Activated naive CD8-positive, alpha-beta T cell treated with anti-CD3 and anti-CD28 coated beads, Interleukin-2, amount 50 U/mL, for 16 hours (primary cell): ENCODE data around the gene LCN2.
"Not testable (repeated sequence)": the region's sequence is repeated elsewhere in the genome, so short reads cannot be mapped to it uniquely, and the experiment has no call there.

ENCODE experiments used
- DNase-seq: peaks from one replicate; pipeline ENCODE4 v3.0.0-alpha.2; 2020; ENCODE audit warnings: low read depth, low spot score

LCN2 gene

GRCh38 chr9:128127990-128128835 lies 21.0 kb upstream of the LCN2 start:
- DNase-seq = peak; percentile 55

- DNase-seq = no peak
Observed at GRCh38 chr9:128128836-128129590, 20.2 kb upstream of the LCN2 start.

GRCh38 chr9:128129976-128130590 lies 19.2 kb upstream of the LCN2 start:
- not testable (repeated sequence) for DNase-seq

- DNase-seq = not testable (repeated sequence)
Observed at GRCh38 chr9:128130651-128131050, 18.6 kb upstream of the LCN2 start.

- DNase-seq = not testable (repeated sequence)
Observed at GRCh38 chr9:128131346-128131745, 17.9 kb upstream of the LCN2 start.

GRCh38 chr9:128132139-128132538 lies 17.1 kb upstream of the LCN2 start:
- not testable (repeated sequence) for DNase-seq

- not testable (repeated sequence) for DNase-seq
Observed at GRCh38 chr9:128135561-128135960, 13.7 kb upstream of the LCN2 start.

- no peak for DNase-seq
Observed at GRCh38 chr9:128136816-128137793, 12.1 kb upstream of the LCN2 start.

GRCh38 chr9:128138001-128138400 lies 11.3 kb upstream of the LCN2 start:
- DNase-seq = no peak

GRCh38 chr9:128139621-128140020 lies 9.6 kb upstream of the LCN2 start:
- no peak for DNase-seq

- no peak for DNase-seq
Observed at GRCh38 chr9:128141604-128142003, 7.6 kb upstream of the LCN2 start.

GRCh38 chr9:128142061-128142460 lies 7.2 kb upstream of the LCN2 start:
- no peak for DNase-seq

- DNase-seq = no peak
Observed at GRCh38 chr9:128142596-128142995, 6.7 kb upstream of the LCN2 start.

- no peak for DNase-seq
Observed at GRCh38 chr9:128143525-128144238, 5.6 kb upstream of the LCN2 start.

- DNase-seq = no peak
Observed at GRCh38 chr9:128144239-128145181, 4.7 kb upstream of the LCN2 start.

GRCh38 chr9:128145536-128145935 lies 3.7 kb upstream of the LCN2 start:
- no peak for DNase-seq

- DNase-seq = no peak
Observed at GRCh38 chr9:128145951-128146351, 3.3 kb upstream of the LCN2 start.

GRCh38 chr9:128146591-128147120 lies 2.6 kb upstream of the LCN2 start:
- no peak for DNase-seq

- no peak for DNase-seq
Observed at GRCh38 chr9:128148509-128149000, 698 bp upstream of the LCN2 start.
